SU-DHL-6 (cell line): ENCODE results near the gene PPM1M.

Experiments
- H2AFZ ChIP-seq: fragments of 200-600 bp; sonication (generic); 2 replicates; pipeline ENCODE4 v1.6.1; 2014; ENCODE audit warnings: low read depth, mild to moderate bottlenecking, moderate library complexity, mixed read lengths, antibody characterized with exemption, low read length; ENCODE audit not compliant: severe bottlenecking
- H3F3A ChIP-seq: fragments of 200-600 bp; shearing (Covaris generic); 2 replicates; pipeline ENCODE4 v1.6.0; 2016; ENCODE audit warnings: antibody characterized with exemption, mild to moderate bottlenecking; ENCODE audit not compliant: insufficient read depth
- H3K27ac ChIP-seq: fragments of 200-600 bp; sonication (generic); 2 replicates; pipeline ENCODE4 v1.5.1; 2016; ENCODE audit warnings: low read depth, mild to moderate bottlenecking, low read length, moderate library complexity, mixed read lengths
- H3K27me3 ChIP-seq: fragments of 200-600 bp; sonication (generic), shearing (Covaris generic); 2 replicates; pipeline ENCODE4 v1.6.0; 2014; ENCODE audit warnings: mild to moderate bottlenecking, low read length
- H3K36me3 ChIP-seq: fragments of 200-600 bp; sonication (generic); 2 replicates; pipeline ENCODE4 v1.6.1; 2014; ENCODE audit warnings: mild to moderate bottlenecking, low read length, mixed read lengths
- H3K4me2 ChIP-seq: fragments of 300-600, 200-600 bp; shearing (Covaris generic), sonication (generic); 2 replicates; pipeline ENCODE4 v1.6.0; 2014; ENCODE audit warnings: low read length, low read depth, mild to moderate bottlenecking; ENCODE audit not compliant: poor library complexity, severe bottlenecking
- H3K4me3 ChIP-seq: fragments of 200-600 bp; sonication (generic); 2 replicates; pipeline ENCODE4 v1.5.1; 2014; ENCODE audit warnings: antibody characterized with exemption, low read length, mild to moderate bottlenecking, mixed read lengths; ENCODE audit not compliant: insufficient read depth, poor library complexity, severe bottlenecking
- H3K79me2 ChIP-seq: fragments of 200-600 bp; sonication (generic); 2 replicates; pipeline ENCODE4 v1.6.1; 2014; ENCODE audit warnings: mild to moderate bottlenecking, low read length, moderate library complexity; ENCODE audit not compliant: insufficient read depth
- H3K9ac ChIP-seq: fragments of 200-600 bp; sonication (generic); 2 replicates; pipeline ENCODE4 v1.7.0; 2014; ENCODE audit warnings: mild to moderate bottlenecking, low read length
- H3K9me2 ChIP-seq: fragments of 200-600 bp; sonication (generic); replicated peaks from 2 replicates; pipeline ENCODE4 v1.6.1; 2014; ENCODE audit warnings: low read length; ENCODE audit not compliant: insufficient read depth
- H3K9me3 ChIP-seq: fragments of 200-600 bp; sonication (generic); 2 replicates; pipeline ENCODE4 v1.6.1; 2014; ENCODE audit warnings: low read length, mixed read lengths; ENCODE audit not compliant: insufficient read depth
- H4K20me1 ChIP-seq: fragments of 200-600 bp; sonication (generic); 2 replicates; pipeline ENCODE4 v1.6.1; 2014; ENCODE audit warnings: low read depth, mild to moderate bottlenecking, antibody characterized with exemption, low read length, moderate library complexity, mixed read lengths
- EZH2phosphoT487 ChIP-seq: fragments of 200-600 bp; sonication (generic), shearing (Covaris generic); conservative IDR thresholded peaks from 2 replicates; pipeline ENCODE4 v1.6.1; 2018; ENCODE audit warnings: mild to moderate bottlenecking, antibody characterized with exemption, low read length, moderate library complexity, mixed read lengths
- TF ChIP-seq, protein P1 (sequence below): fragments of 200-600 bp; sonication (generic); IDR thresholded peaks from one replicate; pipeline ENCODE4 v1.5.1; 2017; ENCODE audit warnings: antibody characterized with exemption, mild to moderate bottlenecking, low read length, moderate library complexity; ENCODE audit not compliant: insufficient read depth, poor library complexity, severe bottlenecking

The PPM1M gene

DNA sequence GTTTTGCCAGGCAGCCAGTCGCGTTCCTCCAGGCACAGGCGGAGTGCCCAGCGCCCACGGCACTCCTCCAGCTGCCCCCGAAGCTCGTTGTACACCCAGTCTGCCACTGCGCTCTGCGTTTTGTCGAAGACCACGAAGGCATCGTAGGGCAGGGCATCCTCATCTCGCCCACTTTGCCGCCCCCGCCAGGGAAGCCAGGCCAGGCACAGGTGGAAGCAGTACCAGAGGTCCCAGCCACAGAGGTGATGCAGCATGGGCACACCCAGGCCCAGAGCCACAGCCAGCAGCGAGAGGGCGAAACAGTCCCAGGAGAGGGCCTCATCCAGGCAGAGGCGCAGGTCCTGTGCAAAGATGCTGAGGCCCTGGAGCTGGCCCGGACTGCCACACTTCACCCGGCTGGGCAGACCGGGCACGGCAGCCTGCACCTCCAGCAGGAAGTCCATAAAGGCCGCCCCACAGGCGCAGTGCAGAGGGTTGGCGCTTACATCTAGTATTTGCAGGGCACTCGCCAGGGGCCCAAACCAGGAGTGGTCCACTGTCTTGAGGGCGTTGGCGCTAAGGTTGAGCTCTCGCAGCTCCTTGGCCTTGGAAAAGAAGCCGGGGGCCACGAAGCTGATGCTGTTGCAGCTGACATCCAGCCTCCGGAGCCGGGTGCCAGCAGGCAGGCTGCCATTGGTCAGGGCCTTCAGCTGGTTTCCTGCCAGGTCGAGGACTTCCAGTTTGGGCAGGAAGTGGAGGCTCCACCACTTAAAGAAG is 23.8 kb upstream of the PPM1M start:
- peaks cover 7% of the 10 kb centered on the region for H3F3A ChIP-seq
- no peaks in the 10 kb centered on the region for H3K36me3 ChIP-seq
- H3K79me2 ChIP-seq: peaks cover 28% of the 10 kb centered on the region
- no peaks in the 10 kb centered on the region for H3K9me3 ChIP-seq
- no peak overlapping the region for H3K27ac ChIP-seq
- no peaks in the 10 kb centered on the region for H4K20me1 ChIP-seq
- no peaks in the 10 kb centered on the region for H3K27me3 ChIP-seq
- no peak for TF ChIP-seq EZH2phosphoT487
- TF ChIP-seq, protein P1, sequence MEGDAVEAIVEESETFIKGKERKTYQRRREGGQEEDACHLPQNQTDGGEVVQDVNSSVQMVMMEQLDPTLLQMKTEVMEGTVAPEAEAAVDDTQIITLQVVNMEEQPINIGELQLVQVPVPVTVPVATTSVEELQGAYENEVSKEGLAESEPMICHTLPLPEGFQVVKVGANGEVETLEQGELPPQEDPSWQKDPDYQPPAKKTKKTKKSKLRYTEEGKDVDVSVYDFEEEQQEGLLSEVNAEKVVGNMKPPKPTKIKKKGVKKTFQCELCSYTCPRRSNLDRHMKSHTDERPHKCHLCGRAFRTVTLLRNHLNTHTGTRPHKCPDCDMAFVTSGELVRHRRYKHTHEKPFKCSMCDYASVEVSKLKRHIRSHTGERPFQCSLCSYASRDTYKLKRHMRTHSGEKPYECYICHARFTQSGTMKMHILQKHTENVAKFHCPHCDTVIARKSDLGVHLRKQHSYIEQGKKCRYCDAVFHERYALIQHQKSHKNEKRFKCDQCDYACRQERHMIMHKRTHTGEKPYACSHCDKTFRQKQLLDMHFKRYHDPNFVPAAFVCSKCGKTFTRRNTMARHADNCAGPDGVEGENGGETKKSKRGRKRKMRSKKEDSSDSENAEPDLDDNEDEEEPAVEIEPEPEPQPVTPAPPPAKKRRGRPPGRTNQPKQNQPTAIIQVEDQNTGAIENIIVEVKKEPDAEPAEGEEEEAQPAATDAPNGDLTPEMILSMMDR: no peak
- H3K4me2 ChIP-seq: no peak overlapping the region
- no peak overlapping the region for H3K9ac ChIP-seq
- no peak overlapping the region for H3K4me3 ChIP-seq
- no peak overlapping the region for H2AFZ ChIP-seq
- no peaks in the 10 kb centered on the region for H3K9me2 ChIP-seq

DNA sequence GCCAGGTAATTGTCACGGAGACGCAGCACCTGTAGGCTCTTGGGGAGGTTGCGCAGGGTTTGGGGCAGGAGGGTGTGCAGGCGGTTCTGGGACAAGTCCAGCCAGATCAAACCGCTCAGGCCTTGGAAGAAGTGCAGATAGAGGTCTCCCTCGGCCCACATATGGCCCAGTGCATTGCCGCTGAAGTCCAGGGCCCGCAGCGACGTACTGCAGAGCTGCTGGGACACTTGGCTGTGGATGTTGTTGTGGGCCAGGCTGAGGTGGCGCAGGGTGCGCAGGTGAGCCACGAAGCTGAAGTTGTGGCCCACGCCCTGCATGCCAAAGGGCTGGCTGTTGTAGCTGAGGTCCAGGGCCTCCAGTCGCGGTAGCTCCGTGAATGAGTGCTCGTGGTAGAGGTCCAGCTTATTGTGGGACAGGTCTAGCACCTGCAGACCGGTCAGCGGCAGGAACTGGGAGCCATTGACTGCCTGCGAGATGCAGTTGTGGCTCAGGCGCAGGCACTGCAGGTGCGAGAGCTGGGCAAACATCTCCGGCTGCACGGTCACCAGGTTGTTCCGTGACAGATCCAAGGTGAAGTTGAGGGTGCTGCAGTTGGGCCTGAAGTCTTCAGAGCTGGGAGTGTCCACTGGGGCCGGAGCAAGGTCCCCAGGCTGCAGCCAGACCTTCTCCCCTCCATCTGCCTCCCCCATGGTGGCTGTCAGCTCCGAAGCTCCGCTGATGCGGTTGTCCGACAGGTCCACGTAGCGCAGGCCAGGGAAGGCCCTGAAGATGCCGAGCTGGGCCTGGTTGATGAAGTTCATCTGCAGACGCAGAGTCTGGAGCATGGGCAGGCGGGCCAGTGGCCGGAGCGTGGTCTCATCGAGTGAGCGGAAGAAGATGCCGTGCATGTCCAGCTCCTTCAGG is 23.0 kb upstream of the PPM1M start:
- no peak overlapping the region for H3K4me3 ChIP-seq
- no peak overlapping the region for H3K4me2 ChIP-seq
- H3K36me3 ChIP-seq: no peaks in the 10 kb centered on the region
- peaks cover 28% of the 10 kb centered on the region for H3K79me2 ChIP-seq
- no peaks in the 10 kb centered on the region for H3K9me2 ChIP-seq
- H4K20me1 ChIP-seq: no peaks in the 10 kb centered on the region
- no peak for TF ChIP-seq EZH2phosphoT487
- TF ChIP-seq, protein P1: no peak
- H3K27me3 ChIP-seq: no peaks in the 10 kb centered on the region
- H3K9ac ChIP-seq: no peak overlapping the region
- H2AFZ ChIP-seq: no peak overlapping the region
- H3K9me3 ChIP-seq: no peaks in the 10 kb centered on the region
- H3K27ac ChIP-seq: no peak overlapping the region
- peaks cover 7% of the 10 kb centered on the region for H3F3A ChIP-seq

DNA sequence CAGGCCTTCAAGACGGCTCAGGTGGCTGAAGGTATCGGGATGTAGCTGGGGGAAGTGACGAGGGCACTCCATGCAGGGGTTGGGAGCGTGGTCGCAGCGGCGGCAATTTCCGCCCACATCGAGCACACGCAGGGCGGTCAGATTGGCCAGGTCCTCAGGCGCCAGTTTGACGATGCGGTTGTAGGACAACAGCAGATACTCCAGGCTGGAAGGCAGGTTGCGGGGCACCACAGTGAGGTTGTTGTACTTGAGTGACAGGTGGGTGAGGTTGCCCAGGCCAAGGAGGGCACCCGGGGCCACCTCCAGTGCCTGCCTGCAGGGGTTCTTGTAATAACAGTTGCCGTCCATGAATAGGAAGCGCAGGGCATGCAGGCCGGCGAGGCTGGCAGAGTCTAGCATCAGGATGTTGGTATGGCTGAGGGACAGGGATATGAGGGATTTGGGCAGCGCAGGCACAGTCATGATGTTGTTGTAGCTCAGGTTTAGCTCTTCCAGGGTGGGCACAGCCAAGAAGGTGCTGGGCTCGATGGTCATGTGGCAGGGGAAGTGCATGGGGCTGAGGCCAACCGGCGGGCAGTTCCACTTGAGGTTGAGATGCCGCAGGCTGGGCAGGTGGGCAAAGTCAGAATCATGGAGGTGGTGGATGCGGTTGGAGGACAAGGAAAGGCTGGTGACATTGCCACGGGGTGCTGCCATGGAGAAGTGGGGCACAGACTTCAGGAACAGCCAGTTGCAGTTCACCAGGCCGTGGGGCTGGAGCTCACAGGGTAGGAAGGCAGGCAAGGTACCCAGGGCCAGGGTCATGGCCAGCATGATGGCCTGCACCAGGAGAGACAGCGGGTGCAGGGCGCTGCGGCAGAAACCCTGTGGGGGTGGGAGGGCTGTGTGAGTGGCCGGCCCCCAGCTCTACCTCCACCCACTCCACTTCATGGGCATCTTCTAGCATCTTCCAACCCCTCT is 21.8 kb upstream of the PPM1M start:
- Histone ChIP-seq H3K9me3 (no peaks in the 10 kb centered on the region), H4K20me1 (no peaks in the 10 kb centered on the region), H3K27me3 (no peaks in the 10 kb centered on the region), H3K36me3 (no peaks in the 10 kb centered on the region), H3K4me2 (peak overlapping the region; percentile 83), H3F3A (peaks cover 12% of the 10 kb centered on the region), H3K9ac (peak overlapping the region; percentile 79), H2AFZ (no peak overlapping the region), H3K4me3 (peak overlapping the region; percentile 73), H3K9me2 (no peaks in the 10 kb centered on the region), H3K27ac (peak overlapping the region; percentile 89; the same call in 1 of the 2 replicates), H3K79me2 (peaks cover 28% of the 10 kb centered on the region)
- no peak for TF ChIP-seq EZH2phosphoT487
- TF ChIP-seq, protein P1: no peak
